HepG2 (cell line): ENCODE measurements around the gene NR3C2. TPM values are rescaled to one million over a fixed set of nuclear protein-coding genes. Genes with fewer than 3 reads are reported as not detected.

ENCODE experiments used
- ATAC-seq: fragments of 200-7000 bp; cut with Tn5 transposase; 3 replicates; pipeline ENCODE4 v1.9.1; 2020; ENCODE audit warnings: mild to moderate bottlenecking, moderate library complexity
- BruUV-seq: library from RNA; stranded (reverse); fragments of 400-500 nt; replicated peaks from 2 replicates; lab custom pipeline; 2021; lab: Mats Ljungman, UMichigan
- CTCF ChIA-PET: fragments of 300-600 bp; formaldehyde crosslinking; extraction: SDS; loops from one replicate; lab custom pipeline; 2021; ENCODE audit warnings: low total read pairs, inconsistent platforms, low intra/inter-chr PET ratio; lab: Yijun Ruan, JAX
- POLR2A ChIA-PET: fragments of 350-600 bp; sonication (Branson Sonifier 250); formaldehyde crosslinking; loops from one replicate; lab custom pipeline; 2020; ENCODE audit warnings: antibody characterized with exemption, inconsistent platforms; lab: Yijun Ruan, JAX
- DNase-seq: peaks from one replicate; pipeline ENCODE4 v3.0.0-alpha.2; 2015; ENCODE audit warnings: low spot score
- FAIRE-seq: peaks from 3 replicates; lab custom pipeline; 2011; peaks lifted over from hg19 to GRCh38; lab: Jason Lieb, UNC
- H2AFZ ChIP-seq: one replicate; pipeline ENCODE4 v1.6.1; 2011; ENCODE audit warnings: low read length, inconsistent platforms
- H3K27ac ChIP-seq: fragments of 300-600 bp; 3 replicates; pipeline ENCODE4 v1.8.0; 2011; ENCODE audit warnings: mixed run types, mild to moderate bottlenecking, mixed read lengths, low read length, inconsistent platforms; ENCODE audit not compliant: insufficient read depth; ENCODE audit errors: extremely low read length
- H3K27me3 ChIP-seq, 2 experiments: fragments of 200-600 bp in 1 of 2; 2 replicates in 1 of 2; 3 replicates in 1 of 2; pipeline versions ENCODE4 v1.6.0 to v1.8.0; 2011; ENCODE audit warnings: low read length in 2 of 2, mild to moderate bottlenecking in 2 of 2, moderate library complexity in 2 of 2, inconsistent platforms in 1 of 2; ENCODE audit not compliant: insufficient read depth in 2 of 2, control insufficient read depth in 1 of 2
- H3K36me3 ChIP-seq, 2 experiments: fragments of 200-600 bp in 1 of 2; replicated peaks in 1 of 2; 2 replicates in 1 of 2; 3 replicates in 1 of 2; pipeline versions ENCODE4 v1.5.1 to v1.8.0; 2011; ENCODE audit warnings: low read length in 2 of 2, inconsistent platforms in 1 of 2; ENCODE audit not compliant: insufficient read depth in 2 of 2, control insufficient read depth in 1 of 2
- H3K4me1 ChIP-seq: 2 replicates; pipeline ENCODE4 v1.5.1; 2012; ENCODE audit warnings: low read length, inconsistent platforms; ENCODE audit not compliant: insufficient read depth
- H3K4me2 ChIP-seq: 2 replicates; pipeline ENCODE4 v1.6.0; 2011; ENCODE audit warnings: low read depth, low read length, inconsistent platforms
- H3K4me3 ChIP-seq, 3 experiments: fragments of 200-600 bp in 1 of 3; sonication (generic), shearing (Covaris generic) in 1 of 3; replicated peaks in 1 of 3; 2 replicates each; pipeline ENCODE4 v1.5.1; 2011 to 2016; ENCODE audit warnings: low read length in 3 of 3, inconsistent platforms in 2 of 3, low read depth in 2 of 3, mild to moderate bottlenecking in 2 of 3, control low read depth in 1 of 3, mixed read lengths in 1 of 3; ENCODE audit not compliant: insufficient read depth in 1 of 3
- H3K79me2 ChIP-seq: one replicate; pipeline ENCODE4 v1.6.1; 2011; ENCODE audit warnings: low read length, inconsistent platforms; ENCODE audit not compliant: insufficient read depth
- H3K9ac ChIP-seq: 2 replicates; pipeline ENCODE4 v1.6.0; 2011; ENCODE audit warnings: mild to moderate bottlenecking, low read depth, low read length, inconsistent platforms; ENCODE audit not compliant: insufficient read depth
- H3K9me3 ChIP-seq: 2 replicates; pipeline ENCODE4 v1.5.1; 2012; ENCODE audit warnings: mild to moderate bottlenecking, low read length
- H4K20me1 ChIP-seq: 2 replicates; pipeline ENCODE4 v1.6.0; 2011; ENCODE audit warnings: inconsistent platforms, mild to moderate bottlenecking, low read length, moderate library complexity; ENCODE audit not compliant: insufficient read depth
- MYNN ChIP-seq: sonication (generic); formaldehyde crosslinking; IDR thresholded peaks from 2 replicates; pipeline ENCODE4 v1.4.0; 2020; ENCODE audit warnings: mild to moderate bottlenecking, low read depth, missing genetic modification reagents
- NAIF1 ChIP-seq: sonication (generic); formaldehyde crosslinking; IDR thresholded peaks from 2 replicates; pipeline ENCODE4 v1.5.0; 2020; ENCODE audit warnings: mild to moderate bottlenecking, missing genetic modification reagents, borderline replicate concordance
- SATB2 ChIP-seq: sonication (generic); formaldehyde crosslinking; IDR thresholded peaks from 2 replicates; pipeline ENCODE4 v1.5.0; 2020; ENCODE audit warnings: missing genetic modification reagents
- SMARCC2 ChIP-seq: fragments of 450-650 bp; IDR thresholded peaks from 2 replicates; pipeline ENCODE4 v1.6.1; 2017; ENCODE audit warnings: antibody characterized with exemption, mild to moderate bottlenecking
- SSRP1 ChIP-seq: IDR thresholded peaks from 2 replicates; pipeline ENCODE4 v1.6.1; 2016; ENCODE audit warnings: control low read depth
- ZFP41 ChIP-seq: sonication (generic); formaldehyde crosslinking; IDR thresholded peaks from 2 replicates; pipeline ENCODE4 v1.4.0; 2020; ENCODE audit warnings: mild to moderate bottlenecking, missing genetic modification reagents, borderline replicate concordance
- ZNF432 ChIP-seq: sonication (generic); formaldehyde crosslinking; IDR thresholded peaks from 2 replicates; pipeline ENCODE4 v1.5.0; 2020; ENCODE audit warnings: missing genetic modification reagents, mild to moderate bottlenecking, borderline replicate concordance
- ZNF558 ChIP-seq: sonication (generic); formaldehyde crosslinking; IDR thresholded peaks from 2 replicates; pipeline ENCODE4 v1.9.0; 2022; ENCODE audit warnings: mild to moderate bottlenecking, missing genetic modification reagents, borderline replicate concordance
- ZNF777 ChIP-seq: sonication (generic); formaldehyde crosslinking; IDR thresholded peaks from 2 replicates; pipeline ENCODE4 v1.4.0; 2020; ENCODE audit warnings: missing genetic modification reagents
- WGBS: methylation state at CpG from one replicate; pipeline ENCODE4 v1.1.6; 2017; ENCODE audit warnings: low lambda C conversion rate; 5-methylcytosine and 5-hydroxymethylcytosine counted together
- in situ Hi-C: cut with HindIII; loops from 2 replicates; pipeline ENCODE4 v1.10.0; 2017; ENCODE audit warnings: low pct_unique_long_range_greater_than_20kb; ENCODE audit not compliant: extremely low pct_ligation_motif_present
- intact Hi-C: fragments of 100-400 bp; cut with micrococcal nuclease; formaldehyde crosslinking; loops from one replicate; pipeline ENCODE4 v1.10.0; 2022; ENCODE audit not compliant: unreplicated experiment
- polyA plus RNA-seq, 8 experiments: library from polyadenylated mRNA; depleted of rRNA in 3 of 8; stranded (reverse) in 7 of 8; unstranded in 1 of 8; fragments of >200 nt; fragmentation: Illumina TruSeq in 4 of 8; extraction: Trizol in 4 of 8; gene quantifications; 2 replicates each; pipeline versions ENCODE4 v1.2.1 to v1.2.3, GENCODE V29; 2011 to 2016; ENCODE audit warnings: low read depth in 4 of 8, missing spikeins in 1 of 8, mixed read lengths in 1 of 8; ENCODE audit not compliant: insufficient read depth in 1 of 8
- total RNA-seq, 5 experiments: library from RNA; depleted of rRNA; stranded (reverse); fragments of >200 nt; fragmentation: Illumina TruSeq; extraction: Trizol; gene quantifications; 2 replicates each; pipeline ENCODE4 v1.2.3, GENCODE V29; 2016; ENCODE audit warnings: low read depth in 1 of 5
- TF ChIP-seq, protein P1 (sequence below): sonication (generic); formaldehyde crosslinking; IDR thresholded peaks from 2 replicates; pipeline ENCODE4 v1.4.0; 2020; ENCODE audit warnings: missing genetic modification reagents, borderline replicate concordance
- TF ChIP-seq, protein P2 (sequence below), 2 experiments: IDR thresholded peaks; 2 replicates each; pipeline ENCODE4 v1.6.1; 2011 to 2012; ENCODE audit warnings: low read length in 2 of 2, borderline replicate concordance in 1 of 2, low read depth in 1 of 2, mild to moderate bottlenecking in 1 of 2, moderate library complexity in 1 of 2
- TF ChIP-seq, protein P3 (sequence below): sonication (generic); formaldehyde crosslinking; IDR thresholded peaks from 2 replicates; pipeline ENCODE4 v1.4.0; 2020; ENCODE audit warnings: missing genetic modification reagents

Gene NR3C2
- total and polyA plus RNA-seq, 2 of the 13 experiments (the other 11 are each of a cell fraction or from before 2014, with no cell fraction given) = 0.26 to 0.46 TPM

DNA sequence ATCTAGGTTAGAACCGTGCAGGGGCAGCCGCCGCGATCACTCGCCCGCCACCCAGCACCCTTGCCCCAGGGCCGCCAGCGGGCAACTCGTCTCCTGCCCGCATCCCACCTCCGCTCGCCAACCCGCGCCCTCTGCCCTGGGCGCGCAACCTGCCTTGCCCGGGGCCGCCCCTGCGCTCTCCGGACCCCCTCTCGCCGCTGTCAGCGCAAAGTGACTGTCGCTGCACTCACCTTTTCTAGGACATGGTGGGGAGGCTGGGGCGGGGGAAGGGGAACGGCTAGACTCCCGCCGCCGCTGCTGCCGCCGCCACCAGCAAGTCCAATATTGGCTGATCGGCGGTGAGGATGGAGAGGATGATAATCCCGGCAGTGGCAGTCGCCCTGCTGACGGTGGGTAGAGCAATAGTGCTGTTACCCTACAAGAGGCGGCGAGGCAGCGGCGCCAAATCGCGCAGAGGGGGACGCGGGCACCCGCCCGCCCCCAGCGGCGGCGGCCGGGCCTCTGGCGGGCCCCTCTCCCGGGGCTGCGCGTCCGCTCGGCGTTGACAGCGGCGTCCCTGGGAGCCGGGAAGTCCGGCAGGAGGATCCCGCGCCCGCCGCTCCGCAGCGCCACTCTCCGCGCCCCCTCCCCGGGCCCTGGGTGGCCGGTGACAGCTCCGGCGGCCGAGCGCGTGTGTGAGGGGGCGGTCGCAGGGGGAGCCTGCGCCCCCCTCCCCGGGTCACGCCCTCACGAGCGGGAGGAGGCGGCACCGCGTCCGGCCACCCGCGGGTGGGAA lies 2.3 kb upstream of the NR3C2 start:
- H3K4me2 ChIP-seq = peak overlapping the region; percentile 100
- ATAC-seq (peak; percentile 13), FAIRE-seq (no peak), DNase-seq (no peak)
- H3K9ac ChIP-seq = no peak overlapping the region
- no peaks in the 10 kb centered on the region for H3K9me3 ChIP-seq
- H3K4me3 ChIP-seq = peak overlapping the region; percentile 56 to 69 (median 67); a peak in 5 of 6 replicates
- WGBS = no CpG with 5 or more reads among the region's 89 CpGs
- peaks cover 23% of the 10 kb centered on the region for H3K4me1 ChIP-seq
- intact Hi-C loops (loop anchor here (5.0 to 10.0 kb wide), 2 partner anchors 67 to 150 kb away; no protein-coding TSS in a partner anchor), in situ Hi-C loops (no loop called here)
- no peak overlapping the region for H2AFZ ChIP-seq
- BruUV-seq = no TSS peak
- peaks cover 0 to 44% of the 10 kb centered on the region in 2 experiments; a peak in 3 of 5 replicates for H3K27me3 ChIP-seq
- no peak overlapping the region for H3K27ac ChIP-seq
- no peaks in the 10 kb centered on the region for H4K20me1 ChIP-seq
- POLR2A ChIA-PET = no interaction called here
- H3K79me2 ChIP-seq = no peaks in the 10 kb centered on the region
- CTCF ChIA-PET = no interaction called here
- H3K36me3 ChIP-seq = no peaks in the 10 kb centered on the region
- TF ChIP-seq ZNF777 (peak; percentile 20), ZNF432 (CRISPR knock-in tag) (no peak), NAIF1 (no peak), SATB2 (CRISPR knock-in tag) (no peak), MYNN (CRISPR knock-in tag) (no peak), ZFP41 (CRISPR knock-in tag) (no peak), ZNF558 (CRISPR knock-in tag) (no peak), SSRP1 (CRISPR knock-in tag) (no peak), SMARCC2 (no peak)
- TF ChIP-seq, protein P1, sequence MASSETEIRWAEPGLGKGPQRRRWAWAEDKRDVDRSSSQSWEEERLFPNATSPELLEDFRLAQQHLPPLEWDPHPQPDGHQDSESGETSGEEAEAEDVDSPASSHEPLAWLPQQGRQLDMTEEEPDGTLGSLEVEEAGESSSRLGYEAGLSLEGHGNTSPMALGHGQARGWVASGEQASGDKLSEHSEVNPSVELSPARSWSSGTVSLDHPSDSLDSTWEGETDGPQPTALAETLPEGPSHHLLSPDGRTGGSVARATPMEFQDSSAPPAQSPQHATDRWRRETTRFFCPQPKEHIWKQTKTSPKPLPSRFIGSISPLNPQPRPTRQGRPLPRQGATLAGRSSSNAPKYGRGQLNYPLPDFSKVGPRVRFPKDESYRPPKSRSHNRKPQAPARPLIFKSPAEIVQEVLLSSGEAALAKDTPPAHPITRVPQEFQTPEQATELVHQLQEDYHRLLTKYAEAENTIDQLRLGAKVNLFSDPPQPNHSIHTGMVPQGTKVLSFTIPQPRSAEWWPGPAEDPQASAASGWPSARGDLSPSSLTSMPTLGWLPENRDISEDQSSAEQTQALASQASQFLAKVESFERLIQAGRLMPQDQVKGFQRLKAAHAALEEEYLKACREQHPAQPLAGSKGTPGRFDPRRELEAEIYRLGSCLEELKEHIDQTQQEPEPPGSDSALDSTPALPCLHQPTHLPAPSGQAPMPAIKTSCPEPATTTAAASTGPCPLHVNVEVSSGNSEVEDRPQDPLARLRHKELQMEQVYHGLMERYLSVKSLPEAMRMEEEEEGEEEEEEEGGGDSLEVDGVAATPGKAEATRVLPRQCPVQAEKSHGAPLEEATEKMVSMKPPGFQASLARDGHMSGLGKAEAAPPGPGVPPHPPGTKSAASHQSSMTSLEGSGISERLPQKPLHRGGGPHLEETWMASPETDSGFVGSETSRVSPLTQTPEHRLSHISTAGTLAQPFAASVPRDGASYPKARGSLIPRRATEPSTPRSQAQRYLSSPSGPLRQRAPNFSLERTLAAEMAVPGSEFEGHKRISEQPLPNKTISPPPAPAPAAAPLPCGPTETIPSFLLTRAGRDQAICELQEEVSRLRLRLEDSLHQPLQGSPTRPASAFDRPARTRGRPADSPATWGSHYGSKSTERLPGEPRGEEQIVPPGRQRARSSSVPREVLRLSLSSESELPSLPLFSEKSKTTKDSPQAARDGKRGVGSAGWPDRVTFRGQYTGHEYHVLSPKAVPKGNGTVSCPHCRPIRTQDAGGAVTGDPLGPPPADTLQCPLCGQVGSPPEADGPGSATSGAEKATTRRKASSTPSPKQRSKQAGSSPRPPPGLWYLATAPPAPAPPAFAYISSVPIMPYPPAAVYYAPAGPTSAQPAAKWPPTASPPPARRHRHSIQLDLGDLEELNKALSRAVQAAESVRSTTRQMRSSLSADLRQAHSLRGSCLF (CRISPR knock-in tag) = no peak
- TF ChIP-seq, protein P2, sequence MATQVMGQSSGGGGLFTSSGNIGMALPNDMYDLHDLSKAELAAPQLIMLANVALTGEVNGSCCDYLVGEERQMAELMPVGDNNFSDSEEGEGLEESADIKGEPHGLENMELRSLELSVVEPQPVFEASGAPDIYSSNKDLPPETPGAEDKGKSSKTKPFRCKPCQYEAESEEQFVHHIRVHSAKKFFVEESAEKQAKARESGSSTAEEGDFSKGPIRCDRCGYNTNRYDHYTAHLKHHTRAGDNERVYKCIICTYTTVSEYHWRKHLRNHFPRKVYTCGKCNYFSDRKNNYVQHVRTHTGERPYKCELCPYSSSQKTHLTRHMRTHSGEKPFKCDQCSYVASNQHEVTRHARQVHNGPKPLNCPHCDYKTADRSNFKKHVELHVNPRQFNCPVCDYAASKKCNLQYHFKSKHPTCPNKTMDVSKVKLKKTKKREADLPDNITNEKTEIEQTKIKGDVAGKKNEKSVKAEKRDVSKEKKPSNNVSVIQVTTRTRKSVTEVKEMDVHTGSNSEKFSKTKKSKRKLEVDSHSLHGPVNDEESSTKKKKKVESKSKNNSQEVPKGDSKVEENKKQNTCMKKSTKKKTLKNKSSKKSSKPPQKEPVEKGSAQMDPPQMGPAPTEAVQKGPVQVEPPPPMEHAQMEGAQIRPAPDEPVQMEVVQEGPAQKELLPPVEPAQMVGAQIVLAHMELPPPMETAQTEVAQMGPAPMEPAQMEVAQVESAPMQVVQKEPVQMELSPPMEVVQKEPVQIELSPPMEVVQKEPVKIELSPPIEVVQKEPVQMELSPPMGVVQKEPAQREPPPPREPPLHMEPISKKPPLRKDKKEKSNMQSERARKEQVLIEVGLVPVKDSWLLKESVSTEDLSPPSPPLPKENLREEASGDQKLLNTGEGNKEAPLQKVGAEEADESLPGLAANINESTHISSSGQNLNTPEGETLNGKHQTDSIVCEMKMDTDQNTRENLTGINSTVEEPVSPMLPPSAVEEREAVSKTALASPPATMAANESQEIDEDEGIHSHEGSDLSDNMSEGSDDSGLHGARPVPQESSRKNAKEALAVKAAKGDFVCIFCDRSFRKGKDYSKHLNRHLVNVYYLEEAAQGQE (IDR thresholded peaks at IDR 0.05; ENCODE audit: borderline replicate concordance in 1 of 2, low read depth in 1 of 2, low read length in 2 of 2) = no peak
- TF ChIP-seq, protein P3, sequence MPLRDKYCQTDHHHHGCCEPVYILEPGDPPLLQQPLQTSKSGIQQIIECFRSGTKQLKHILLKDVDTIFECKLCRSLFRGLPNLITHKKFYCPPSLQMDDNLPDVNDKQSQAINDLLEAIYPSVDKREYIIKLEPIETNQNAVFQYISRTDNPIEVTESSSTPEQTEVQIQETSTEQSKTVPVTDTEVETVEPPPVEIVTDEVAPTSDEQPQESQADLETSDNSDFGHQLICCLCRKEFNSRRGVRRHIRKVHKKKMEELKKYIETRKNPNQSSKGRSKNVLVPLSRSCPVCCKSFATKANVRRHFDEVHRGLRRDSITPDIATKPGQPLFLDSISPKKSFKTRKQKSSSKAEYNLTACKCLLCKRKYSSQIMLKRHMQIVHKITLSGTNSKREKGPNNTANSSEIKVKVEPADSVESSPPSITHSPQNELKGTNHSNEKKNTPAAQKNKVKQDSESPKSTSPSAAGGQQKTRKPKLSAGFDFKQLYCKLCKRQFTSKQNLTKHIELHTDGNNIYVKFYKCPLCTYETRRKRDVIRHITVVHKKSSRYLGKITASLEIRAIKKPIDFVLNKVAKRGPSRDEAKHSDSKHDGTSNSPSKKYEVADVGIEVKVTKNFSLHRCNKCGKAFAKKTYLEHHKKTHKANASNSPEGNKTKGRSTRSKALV (CRISPR knock-in tag) = peak; percentile 17; the same call in 1 of the 2 replicates
